ENCODE data around the gene ADCY3. TPM values are rescaled to one million over a fixed set of nuclear protein-coding genes. Genes with fewer than 3 reads are reported as not detected.

Gene ADCY3
- total and polyA plus RNA-seq, 9 donors, result 27.1 to 150 (median 97.4) TPM

DNA sequence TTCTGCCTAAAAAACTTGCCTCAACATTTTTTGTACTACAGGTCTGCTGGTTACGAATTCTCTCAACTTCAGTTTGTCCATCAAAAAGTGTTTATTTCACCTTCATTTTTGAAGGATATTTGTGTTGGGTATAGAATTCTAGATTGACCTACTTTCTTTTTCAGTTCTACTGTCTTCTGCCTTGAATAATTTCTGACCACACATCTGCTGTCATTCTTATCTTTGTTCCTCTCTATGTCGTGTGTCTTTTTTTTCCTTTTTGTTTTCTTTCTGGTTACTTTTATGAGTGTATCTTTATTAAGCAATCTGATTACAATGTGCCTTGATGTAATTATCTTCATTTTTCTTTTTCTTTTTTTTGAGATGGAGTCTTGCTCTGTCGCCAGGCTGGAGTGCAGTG, 25.3 kb downstream of the ADCY3 start:
- H3K36me3 ChIP-seq, result no peaks in the 10 kb centered on the region
- H3K4me3 ChIP-seq, result no peak overlapping the region
- no peaks in the 10 kb centered on the region for H3K9me3 ChIP-seq
- H3K27ac ChIP-seq, result no peak overlapping the region
- WGBS, 3 donors, result 68 to 93% (median 79%) methylated on average over 3 of the region's 3 CpGs
- no peaks in the 10 kb centered on the region for H3K27me3 ChIP-seq
- TF ChIP-seq POLR2A (IDR thresholded peaks at IDR 0.05) (no peak), EP300 (IDR thresholded peaks at IDR 0.05) (no peak)
- TF ChIP-seq, protein P1, sequence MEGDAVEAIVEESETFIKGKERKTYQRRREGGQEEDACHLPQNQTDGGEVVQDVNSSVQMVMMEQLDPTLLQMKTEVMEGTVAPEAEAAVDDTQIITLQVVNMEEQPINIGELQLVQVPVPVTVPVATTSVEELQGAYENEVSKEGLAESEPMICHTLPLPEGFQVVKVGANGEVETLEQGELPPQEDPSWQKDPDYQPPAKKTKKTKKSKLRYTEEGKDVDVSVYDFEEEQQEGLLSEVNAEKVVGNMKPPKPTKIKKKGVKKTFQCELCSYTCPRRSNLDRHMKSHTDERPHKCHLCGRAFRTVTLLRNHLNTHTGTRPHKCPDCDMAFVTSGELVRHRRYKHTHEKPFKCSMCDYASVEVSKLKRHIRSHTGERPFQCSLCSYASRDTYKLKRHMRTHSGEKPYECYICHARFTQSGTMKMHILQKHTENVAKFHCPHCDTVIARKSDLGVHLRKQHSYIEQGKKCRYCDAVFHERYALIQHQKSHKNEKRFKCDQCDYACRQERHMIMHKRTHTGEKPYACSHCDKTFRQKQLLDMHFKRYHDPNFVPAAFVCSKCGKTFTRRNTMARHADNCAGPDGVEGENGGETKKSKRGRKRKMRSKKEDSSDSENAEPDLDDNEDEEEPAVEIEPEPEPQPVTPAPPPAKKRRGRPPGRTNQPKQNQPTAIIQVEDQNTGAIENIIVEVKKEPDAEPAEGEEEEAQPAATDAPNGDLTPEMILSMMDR (IDR thresholded peaks at IDR 0.05), result no peak
- intact Hi-C loops (cut with DNase I), result no loop called here
- peaks cover 2% of the 10 kb centered on the region for H3K4me1 ChIP-seq (ENCODE audit: insufficient read depth)
- no peak for DNase-seq

DNA sequence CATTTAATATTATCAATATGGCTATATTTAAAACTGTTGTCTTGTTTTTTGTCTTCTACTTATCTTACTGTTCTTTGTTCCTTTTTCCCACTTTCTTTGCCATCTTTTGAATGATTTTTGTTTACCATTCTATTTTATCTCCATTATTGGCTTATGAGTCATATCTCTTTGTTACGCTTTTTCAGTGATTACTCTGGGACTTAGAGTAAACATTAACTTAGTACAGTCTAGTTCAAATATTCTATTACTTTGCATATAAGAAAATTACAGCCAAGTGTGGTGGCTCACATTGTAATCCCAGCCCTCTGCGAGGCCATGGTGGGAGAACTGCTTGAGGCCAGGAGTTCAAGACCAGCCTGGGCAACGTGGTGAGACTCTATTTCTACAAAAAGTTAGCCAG, 26.1 kb downstream of the ADCY3 start:
- no peak overlapping the region for H3K27ac ChIP-seq
- 25 to 54% (median 31%) methylated on average over 3 of the region's 3 CpGs for WGBS, 3 donors
- intact Hi-C loops (cut with DNase I), result no loop called here

DNA sequence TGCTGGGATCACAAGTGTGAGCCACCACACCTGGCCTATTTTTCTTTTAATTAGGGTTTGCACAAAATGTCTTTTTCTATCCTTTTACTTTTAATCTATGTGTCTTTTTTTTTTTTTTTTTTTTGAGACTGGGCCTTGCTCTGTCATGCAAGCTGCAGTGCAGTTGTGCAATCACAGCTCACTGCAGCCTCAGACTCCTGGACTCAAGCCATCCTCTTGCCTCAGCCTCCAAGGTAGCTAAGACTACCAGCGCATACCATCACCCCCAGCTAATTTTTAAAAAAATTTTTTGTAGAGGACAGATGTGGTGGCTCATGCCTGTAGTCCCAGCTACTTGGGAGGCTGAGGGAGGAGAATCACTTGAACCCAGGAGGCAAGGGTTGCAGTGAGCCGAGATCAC, 27.1 kb downstream of the ADCY3 start:
- Histone ChIP-seq H3K27me3 (no peaks in the 10 kb centered on the region), H3K4me3 (no peak overlapping the region)
- intact Hi-C loops (cut with DNase I), result no loop called here

More for the DNA sequence above, 26.1 kb downstream of the ADCY3 start:
- Histone ChIP-seq H3K4me1 (ENCODE audit: insufficient read depth) (peaks cover 2% of the 10 kb centered on the region), H3K4me3 (no peak overlapping the region), H3K27me3 (no peaks in the 10 kb centered on the region), H3K9me3 (no peaks in the 10 kb centered on the region), H3K36me3 (no peaks in the 10 kb centered on the region)
- TF ChIP-seq, protein P1 (IDR thresholded peaks at IDR 0.05), result no peak
- TF ChIP-seq EP300 (IDR thresholded peaks at IDR 0.05) (no peak), POLR2A (IDR thresholded peaks at IDR 0.05) (no peak)
- DNase-seq, result peak in 1 of 5 donors; percentile 13

DNA sequence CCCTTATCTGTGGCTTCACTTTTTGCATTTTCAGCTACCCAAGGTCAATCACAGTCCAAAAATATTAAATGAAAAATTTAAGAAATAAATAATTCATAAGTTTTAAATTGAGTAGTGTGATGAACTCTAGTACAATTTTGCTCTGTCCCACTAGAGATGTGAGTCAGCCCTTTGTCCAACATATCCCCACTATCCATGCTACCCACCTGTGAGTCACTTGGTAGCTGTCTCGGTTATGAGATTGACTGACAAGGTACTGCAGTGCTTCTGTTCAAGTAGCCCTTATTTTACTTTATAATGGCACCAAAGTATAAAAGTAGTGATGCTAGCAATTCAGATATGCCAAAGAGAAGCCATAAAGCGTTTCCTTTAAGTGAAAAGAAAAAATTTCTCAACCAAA, 28.8 kb downstream of the ADCY3 start:
- WGBS, 3 donors, result 99 to 100% (median 99%) methylated on average over 2 of the region's 2 CpGs
- no peak for DNase-seq
- H3K9me3 ChIP-seq, result no peaks in the 10 kb centered on the region
- H3K36me3 ChIP-seq, result no peaks in the 10 kb centered on the region
- H3K4me3 ChIP-seq, result no peak overlapping the region
- intact Hi-C loops (cut with DNase I), result no loop called here
- H3K27me3 ChIP-seq, result no peaks in the 10 kb centered on the region
- peaks cover 8% of the 10 kb centered on the region for H3K4me1 ChIP-seq (ENCODE audit: insufficient read depth)
- no peak overlapping the region for H3K27ac ChIP-seq
- TF ChIP-seq POLR2A (IDR thresholded peaks at IDR 0.05) (no peak), EP300 (IDR thresholded peaks at IDR 0.05) (no peak)
- TF ChIP-seq, protein P1 (IDR thresholded peaks at IDR 0.05), result no peak

More for the DNA sequence above, 27.1 kb downstream of the ADCY3 start:
- H3K4me1 ChIP-seq (ENCODE audit: insufficient read depth), result no peaks in the 10 kb centered on the region
- peak in 1 of 5 donors; percentile 17 for DNase-seq
- no peaks in the 10 kb centered on the region for H3K9me3 ChIP-seq
- no peaks in the 10 kb centered on the region for H3K36me3 ChIP-seq
- no peak overlapping the region for H3K27ac ChIP-seq
- WGBS, 3 donors, result 97 to 98% (median 98%) methylated on average over 2 of the region's 2 CpGs
- TF ChIP-seq POLR2A (IDR thresholded peaks at IDR 0.05) (no peak), EP300 (IDR thresholded peaks at IDR 0.05) (no peak)

DNA sequence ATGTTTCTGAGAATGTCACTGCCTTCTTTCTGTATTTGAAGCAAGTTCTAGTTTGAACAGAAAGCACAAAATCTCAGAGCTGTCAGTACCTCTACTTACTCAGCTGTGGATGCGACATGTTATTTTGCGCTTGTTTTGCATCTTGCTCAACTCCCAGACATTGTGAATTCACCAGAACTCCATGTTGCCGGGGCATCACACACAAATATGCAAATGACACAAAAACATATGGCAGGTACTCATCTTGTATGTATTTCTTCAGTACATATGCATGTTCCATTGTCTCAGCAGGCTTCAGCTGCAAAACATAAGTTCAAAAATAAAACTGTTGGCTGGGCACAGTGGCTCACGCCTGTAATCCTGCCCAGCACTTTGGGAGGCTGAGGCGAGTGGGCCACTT, 30.8 kb downstream of the ADCY3 start:
- TF ChIP-seq, protein P1 (IDR thresholded peaks at IDR 0.05), result no peak
- no peak for TF ChIP-seq EP300 (IDR thresholded peaks at IDR 0.05)
- no peak for TF ChIP-seq POLR2A (IDR thresholded peaks at IDR 0.05)
- intact Hi-C loops (cut with DNase I), result no loop called here

More for the DNA sequence above, 30.8 kb downstream of the ADCY3 start:
- no peaks in the 10 kb centered on the region for H3K36me3 ChIP-seq
- WGBS, 3 donors, result 94 to 97% (median 96%) methylated on average over 5 of the region's 5 CpGs
- H3K27ac ChIP-seq, result no peak overlapping the region
- H3K4me3 ChIP-seq, result no peak overlapping the region
- no peak for DNase-seq
- no peaks in the 10 kb centered on the region for H3K9me3 ChIP-seq
- H3K4me1 ChIP-seq (ENCODE audit: insufficient read depth), result peaks cover 17% of the 10 kb centered on the region
- no peaks in the 10 kb centered on the region for H3K27me3 ChIP-seq
